ENCODE data around the gene ADORA1. TPM values are rescaled to one million over a fixed set of nuclear protein-coding genes. Genes with fewer than 3 reads are reported as not detected.

The ADORA1 gene
- total and polyA plus RNA-seq, 10 of the 15 experiments (the other 5 are each of a cell fraction or from before 2014, with no cell fraction given): not detected

DNA sequence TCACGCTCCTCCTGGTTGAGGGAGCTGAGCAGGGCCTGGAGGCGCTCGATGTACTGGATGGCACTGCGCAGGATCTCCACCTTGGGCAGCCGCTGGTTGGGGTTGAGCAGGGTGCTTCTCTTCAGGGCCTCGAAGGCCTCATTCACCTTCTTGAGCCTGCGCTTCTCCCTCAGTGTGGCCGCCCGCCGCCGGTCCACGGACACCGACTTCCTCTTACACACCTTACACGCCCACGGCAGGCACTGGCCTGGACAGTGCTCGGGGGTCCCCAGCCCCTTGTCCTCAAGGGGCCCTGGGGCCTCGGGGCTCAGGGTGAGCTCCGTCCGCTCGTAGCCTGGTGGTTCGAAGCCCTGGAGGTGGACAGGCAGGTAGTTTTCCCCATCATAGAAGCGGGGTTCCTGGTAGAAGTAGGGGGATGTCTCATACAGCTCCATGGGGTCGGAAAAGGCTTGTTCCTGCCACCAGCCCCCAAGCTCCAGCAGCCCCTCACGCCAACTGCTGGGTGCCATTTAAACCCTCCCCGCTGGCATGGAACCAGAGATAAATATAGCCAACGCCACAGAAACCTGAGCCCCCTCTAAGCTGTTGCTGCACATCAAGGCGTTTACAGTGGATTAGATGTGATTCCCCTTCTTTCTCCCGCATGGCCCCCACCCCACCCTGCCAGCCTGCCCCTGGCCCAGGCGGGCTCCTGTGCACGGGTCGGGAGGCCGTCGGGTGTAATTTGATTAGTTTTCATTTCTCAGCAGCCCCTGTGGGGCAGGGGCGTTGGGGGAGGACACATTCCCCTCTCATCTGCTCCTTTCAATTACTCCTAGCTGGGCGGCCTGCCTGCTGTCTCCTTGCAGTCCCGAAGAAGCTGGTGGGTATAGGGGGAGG, 41.8 kb upstream of the ADORA1 start, which contains the start of gene MYOG:
TSS of gene MYOG (minus strand) at position 485 of the 879 bp plus-strand sequence. CDS start at position 434, 51 bp downstream.
- ChIA-PET RAD21 (ENCODE audit: unreplicated experiment) (no interaction called here), CTCF (interaction anchor here (1.2 to 3.9 kb wide), 5 partner anchors 19 to 183 kb away, joined by 3 to 35 read pairs (median 3); no protein-coding TSS in a partner anchor), SMC1A (ENCODE audit: uncharacterized antibody, unreplicated experiment) (interaction anchor here (0.6 to 0.8 kb wide), 2 partner anchors 133 to 184 kb away, joined by 3 read pairs; no protein-coding TSS in a partner anchor), POLR2A (interaction anchor here (0.5 kb wide), 1 partner anchor 1012 kb away, joined by 3 read pairs; no protein-coding TSS in a partner anchor)
- Histone ChIP-seq H3K9ac (ENCODE audit: control insufficient read depth, insufficient read depth, low read length) (no peak within 1 kb of the TSS), H3K36me3 (ENCODE audit: control insufficient read depth in 2 of 2, insufficient read depth in 2 of 2, low read length in 1 of 2) (no peaks in the 10 kb centered on the region), H4K20me1 (ENCODE audit: control insufficient read depth, insufficient read depth) (no peaks in the 10 kb centered on the region; the same call in 1 of the 2 replicates), H3K4me1 (ENCODE audit: control insufficient read depth, insufficient read depth, low read length) (no peaks in the 10 kb centered on the region), H3K9me3 (replicated peaks; ENCODE audit: control insufficient read depth, insufficient read depth, low read length) (no peaks in the 10 kb centered on the region), H3K4me3 (no peak within 1 kb of the TSS), H3K27me3 (replicated peaks in 1 of 2; ENCODE audit: control insufficient read depth in 2 of 2, insufficient read depth in 2 of 2, low read length in 1 of 2) (peaks cover 0 to 1% of the 10 kb centered on the region in 2 experiments; a peak in 2 of 4 replicates), H3K27ac (ENCODE audit: control insufficient read depth, insufficient read depth) (no peak within 1 kb of the TSS), H2AFZ (ENCODE audit: control insufficient read depth, low read depth, low read length) (no peak within 1 kb of the TSS), H3K4me2 (ENCODE audit: control insufficient read depth, insufficient read depth) (no peak within 1 kb of the TSS), H3K79me2 (ENCODE audit: control insufficient read depth, insufficient read depth, low read length) (no peaks in the 10 kb centered on the region)
- ATAC-seq (no peak), DNase-seq (ENCODE audit: low read depth, low spot score) (no peak), FAIRE-seq (no peak)
- BruUV-seq (replicated peaks): no TSS peak
- intact Hi-C loops (cut with micrococcal nuclease; ENCODE audit: unreplicated experiment): no loop called here
- in situ Hi-C loops (cut with MboI): no loop called here
- TF ChIP-seq, protein P1, sequence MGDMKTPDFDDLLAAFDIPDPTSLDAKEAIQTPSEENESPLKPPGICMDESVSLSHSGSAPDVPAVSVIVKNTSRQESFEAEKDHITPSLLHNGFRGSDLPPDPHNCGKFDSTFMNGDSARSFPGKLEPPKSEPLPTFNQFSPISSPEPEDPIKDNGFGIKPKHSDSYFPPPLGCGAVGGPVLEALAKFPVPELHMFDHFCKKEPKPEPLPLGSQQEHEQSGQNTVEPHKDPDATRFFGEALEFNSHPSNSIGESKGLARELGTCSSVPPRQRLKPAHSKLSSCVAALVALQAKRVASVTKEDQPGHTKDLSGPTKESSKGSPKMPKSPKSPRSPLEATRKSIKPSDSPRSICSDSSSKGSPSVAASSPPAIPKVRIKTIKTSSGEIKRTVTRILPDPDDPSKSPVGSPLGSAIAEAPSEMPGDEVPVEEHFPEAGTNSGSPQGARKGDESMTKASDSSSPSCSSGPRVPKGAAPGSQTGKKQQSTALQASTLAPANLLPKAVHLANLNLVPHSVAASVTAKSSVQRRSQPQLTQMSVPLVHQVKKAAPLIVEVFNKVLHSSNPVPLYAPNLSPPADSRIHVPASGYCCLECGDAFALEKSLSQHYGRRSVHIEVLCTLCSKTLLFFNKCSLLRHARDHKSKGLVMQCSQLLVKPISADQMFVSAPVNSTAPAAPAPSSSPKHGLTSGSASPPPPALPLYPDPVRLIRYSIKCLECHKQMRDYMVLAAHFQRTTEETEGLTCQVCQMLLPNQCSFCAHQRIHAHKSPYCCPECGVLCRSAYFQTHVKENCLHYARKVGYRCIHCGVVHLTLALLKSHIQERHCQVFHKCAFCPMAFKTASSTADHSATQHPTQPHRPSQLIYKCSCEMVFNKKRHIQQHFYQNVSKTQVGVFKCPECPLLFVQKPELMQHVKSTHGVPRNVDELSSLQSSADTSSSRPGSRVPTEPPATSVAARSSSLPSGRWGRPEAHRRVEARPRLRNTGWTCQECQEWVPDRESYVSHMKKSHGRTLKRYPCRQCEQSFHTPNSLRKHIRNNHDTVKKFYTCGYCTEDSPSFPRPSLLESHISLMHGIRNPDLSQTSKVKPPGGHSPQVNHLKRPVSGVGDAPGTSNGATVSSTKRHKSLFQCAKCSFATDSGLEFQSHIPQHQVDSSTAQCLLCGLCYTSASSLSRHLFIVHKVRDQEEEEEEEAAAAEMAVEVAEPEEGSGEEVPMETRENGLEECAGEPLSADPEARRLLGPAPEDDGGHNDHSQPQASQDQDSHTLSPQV (IDR thresholded peaks at IDR 0.05): no peak
- TF ChIP-seq ATF7 (IDR thresholded peaks at IDR 0.05; ENCODE audit: low read depth) (no peak), ZBED1 (IDR thresholded peaks at IDR 0.05; ENCODE audit: borderline replicate concordance) (no peak), RUNX3 (IDR thresholded peaks at IDR 0.05; ENCODE audit: low read length) (no peak), IRF4 (IDR thresholded peaks at IDR 0.05; ENCODE audit: low read depth, low read length) (no peak), SIX5 (IDR thresholded peaks at IDR 0.05; ENCODE audit: low read depth, low read length, severe bottlenecking) (no peak), NFYB (IDR thresholded peaks at IDR 0.05; ENCODE audit: insufficient read depth, low read depth, low read length) (no peak), RFX5 (IDR thresholded peaks at IDR 0.05; ENCODE audit: low read depth, low read length) (no peak)
- TF ChIP-seq, protein P2, sequence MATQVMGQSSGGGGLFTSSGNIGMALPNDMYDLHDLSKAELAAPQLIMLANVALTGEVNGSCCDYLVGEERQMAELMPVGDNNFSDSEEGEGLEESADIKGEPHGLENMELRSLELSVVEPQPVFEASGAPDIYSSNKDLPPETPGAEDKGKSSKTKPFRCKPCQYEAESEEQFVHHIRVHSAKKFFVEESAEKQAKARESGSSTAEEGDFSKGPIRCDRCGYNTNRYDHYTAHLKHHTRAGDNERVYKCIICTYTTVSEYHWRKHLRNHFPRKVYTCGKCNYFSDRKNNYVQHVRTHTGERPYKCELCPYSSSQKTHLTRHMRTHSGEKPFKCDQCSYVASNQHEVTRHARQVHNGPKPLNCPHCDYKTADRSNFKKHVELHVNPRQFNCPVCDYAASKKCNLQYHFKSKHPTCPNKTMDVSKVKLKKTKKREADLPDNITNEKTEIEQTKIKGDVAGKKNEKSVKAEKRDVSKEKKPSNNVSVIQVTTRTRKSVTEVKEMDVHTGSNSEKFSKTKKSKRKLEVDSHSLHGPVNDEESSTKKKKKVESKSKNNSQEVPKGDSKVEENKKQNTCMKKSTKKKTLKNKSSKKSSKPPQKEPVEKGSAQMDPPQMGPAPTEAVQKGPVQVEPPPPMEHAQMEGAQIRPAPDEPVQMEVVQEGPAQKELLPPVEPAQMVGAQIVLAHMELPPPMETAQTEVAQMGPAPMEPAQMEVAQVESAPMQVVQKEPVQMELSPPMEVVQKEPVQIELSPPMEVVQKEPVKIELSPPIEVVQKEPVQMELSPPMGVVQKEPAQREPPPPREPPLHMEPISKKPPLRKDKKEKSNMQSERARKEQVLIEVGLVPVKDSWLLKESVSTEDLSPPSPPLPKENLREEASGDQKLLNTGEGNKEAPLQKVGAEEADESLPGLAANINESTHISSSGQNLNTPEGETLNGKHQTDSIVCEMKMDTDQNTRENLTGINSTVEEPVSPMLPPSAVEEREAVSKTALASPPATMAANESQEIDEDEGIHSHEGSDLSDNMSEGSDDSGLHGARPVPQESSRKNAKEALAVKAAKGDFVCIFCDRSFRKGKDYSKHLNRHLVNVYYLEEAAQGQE (IDR thresholded peaks at IDR 0.05; ENCODE audit: low read depth, low read length): no peak
- TF ChIP-seq, protein P3, sequence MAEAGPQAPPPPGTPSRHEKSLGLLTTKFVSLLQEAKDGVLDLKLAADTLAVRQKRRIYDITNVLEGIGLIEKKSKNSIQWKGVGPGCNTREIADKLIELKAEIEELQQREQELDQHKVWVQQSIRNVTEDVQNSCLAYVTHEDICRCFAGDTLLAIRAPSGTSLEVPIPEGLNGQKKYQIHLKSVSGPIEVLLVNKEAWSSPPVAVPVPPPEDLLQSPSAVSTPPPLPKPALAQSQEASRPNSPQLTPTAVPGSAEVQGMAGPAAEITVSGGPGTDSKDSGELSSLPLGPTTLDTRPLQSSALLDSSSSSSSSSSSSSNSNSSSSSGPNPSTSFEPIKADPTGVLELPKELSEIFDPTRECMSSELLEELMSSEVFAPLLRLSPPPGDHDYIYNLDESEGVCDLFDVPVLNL (IDR thresholded peaks at IDR 0.05; ENCODE audit: low read depth, low read length): no peak
- 40% methylated on average over 33 of the region's 36 CpGs for WGBS (ENCODE audit: insufficient coverage, insufficient replicate concordance, low lambda C conversion rate, missing lambda C conversion rate)

Data from GM12878 (cell line).